GM19043 (cell line): ENCODE results near the gene EPAS1.

Experiments
- ATAC-seq: cut with Tn5 transposase; IDR thresholded peaks from one replicate; pipeline ENCODE4 v1.9.1; 2021; ENCODE audit warnings: low read depth; ENCODE audit not compliant: unreplicated experiment

EPAS1 gene

DNA sequence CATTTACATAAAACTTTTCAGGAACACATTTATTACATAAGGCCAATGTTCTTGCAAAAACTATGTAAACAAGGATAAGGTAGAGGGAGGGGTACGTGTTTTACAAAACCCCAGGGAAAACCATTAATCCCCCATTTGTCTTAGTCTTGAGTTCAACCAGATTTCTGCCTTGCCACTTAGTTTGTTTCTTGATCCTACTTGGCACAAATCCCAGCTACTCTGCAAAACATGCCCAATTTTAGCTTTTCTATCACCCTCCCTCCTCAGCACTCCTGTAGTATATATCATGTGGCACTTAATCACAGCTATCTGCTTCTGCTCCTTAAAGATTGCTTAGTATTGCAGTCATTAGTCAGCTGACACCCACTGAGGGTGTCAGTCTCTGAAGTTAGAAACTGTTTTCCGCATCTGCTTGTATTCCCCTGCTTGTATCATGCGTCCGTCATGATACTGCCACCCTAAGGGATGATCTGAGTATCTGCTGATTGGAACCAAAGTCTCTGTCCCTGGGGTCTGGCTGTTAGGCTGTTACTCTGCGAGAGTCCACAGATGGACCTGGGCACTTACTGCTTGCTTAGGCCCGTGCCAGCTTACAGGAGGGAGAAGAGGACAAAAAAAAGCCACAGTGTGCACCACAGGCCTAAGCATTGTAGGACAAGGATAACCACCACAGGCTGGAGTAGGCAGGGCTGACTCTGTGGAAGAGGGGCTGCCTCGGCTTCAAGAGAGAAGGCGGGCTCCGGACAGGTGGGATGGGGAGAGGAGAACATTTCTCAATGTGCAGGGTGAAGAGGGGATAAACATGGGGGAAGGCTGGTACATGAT, 82.2 kb downstream of the EPAS1 start:
- ATAC-seq, result no peak

DNA sequence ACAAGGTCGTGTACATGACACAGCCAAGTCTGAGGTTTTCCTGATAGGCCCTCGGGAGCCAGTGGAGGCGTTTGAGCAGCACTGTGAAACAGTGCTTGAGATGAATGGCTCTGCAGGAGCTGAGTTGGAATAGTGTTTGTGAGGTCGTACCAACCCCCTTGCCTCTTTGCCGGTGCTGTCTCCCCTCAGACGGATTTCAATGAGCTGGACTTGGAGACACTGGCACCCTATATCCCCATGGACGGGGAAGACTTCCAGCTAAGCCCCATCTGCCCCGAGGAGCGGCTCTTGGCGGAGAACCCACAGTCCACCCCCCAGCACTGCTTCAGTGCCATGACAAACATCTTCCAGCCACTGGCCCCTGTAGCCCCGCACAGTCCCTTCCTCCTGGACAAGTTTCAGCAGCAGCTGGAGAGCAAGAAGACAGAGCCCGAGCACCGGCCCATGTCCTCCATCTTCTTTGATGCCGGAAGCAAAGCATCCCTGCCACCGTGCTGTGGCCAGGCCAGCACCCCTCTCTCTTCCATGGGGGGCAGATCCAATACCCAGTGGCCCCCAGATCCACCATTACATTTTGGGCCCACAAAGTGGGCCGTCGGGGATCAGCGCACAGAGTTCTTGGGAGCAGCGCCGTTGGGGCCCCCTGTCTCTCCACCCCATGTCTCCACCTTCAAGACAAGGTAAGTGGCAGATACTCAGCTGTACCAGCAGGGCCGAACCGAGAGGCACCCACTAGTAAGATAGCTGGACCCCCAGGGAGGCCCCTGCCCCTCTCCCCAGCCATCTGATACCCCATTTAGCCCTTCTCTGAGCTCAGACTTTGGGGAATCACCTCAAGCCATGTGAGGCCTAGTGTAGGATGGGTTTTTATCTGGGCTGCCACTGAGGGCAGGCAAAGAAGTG, 83.1 kb downstream of the EPAS1 start:
- ATAC-seq, result no peak

- no peak for ATAC-seq
These were observed 84.1 kb downstream of the EPAS1 start for GRCh38 chr2:46381263-46381849.

- ATAC-seq, result no peak
These were observed 84.7 kb downstream of the EPAS1 start for GRCh38 chr2:46381871-46382270.

DNA sequence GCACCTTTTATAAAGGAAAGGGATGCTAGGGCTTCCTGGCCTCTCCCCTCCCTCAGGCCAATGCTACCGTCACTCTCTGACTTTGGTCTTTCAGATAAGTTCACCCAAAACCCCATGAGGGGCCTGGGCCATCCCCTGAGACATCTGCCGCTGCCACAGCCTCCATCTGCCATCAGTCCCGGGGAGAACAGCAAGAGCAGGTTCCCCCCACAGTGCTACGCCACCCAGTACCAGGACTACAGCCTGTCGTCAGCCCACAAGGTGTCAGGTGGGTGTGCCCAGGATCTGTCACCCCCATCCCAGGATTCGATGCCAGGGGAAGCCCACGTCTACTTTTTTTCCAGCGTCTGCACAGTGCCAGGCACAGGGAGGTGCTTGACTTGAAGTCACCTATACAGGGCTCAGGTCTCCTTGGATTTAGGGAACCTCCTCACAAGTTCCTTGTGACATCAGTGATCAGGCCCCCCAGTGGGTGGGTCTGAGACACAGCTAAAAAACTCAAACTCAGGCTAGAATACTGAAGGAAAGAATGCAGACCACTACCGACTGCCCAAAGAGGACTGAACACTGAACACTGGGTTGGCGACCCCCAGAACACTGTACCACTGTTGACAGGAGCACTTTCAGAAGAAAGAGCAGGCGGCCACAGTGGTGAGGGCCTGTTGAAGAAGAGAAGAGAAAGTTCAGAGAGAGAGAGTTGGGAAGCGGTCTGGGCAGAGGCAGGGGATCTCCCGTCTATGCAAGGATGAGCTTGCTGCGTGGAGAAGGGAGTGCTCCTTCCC, 85.3 kb downstream of the EPAS1 start:
- ATAC-seq, result no peak

DNA sequence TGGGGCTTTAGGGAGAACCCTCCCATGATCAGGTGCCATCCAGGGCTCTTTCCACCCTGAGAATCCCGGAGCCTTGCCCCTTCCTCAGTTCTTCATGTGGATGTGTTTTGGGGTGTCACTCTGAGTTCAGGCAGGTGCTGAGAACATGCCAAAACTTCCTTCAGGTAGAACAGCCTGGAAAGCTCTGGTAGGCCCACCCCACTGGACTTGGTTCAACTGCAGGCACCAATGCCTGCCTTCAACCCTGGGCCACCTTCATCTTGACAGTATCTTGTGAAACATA, 85.8 kb downstream of the EPAS1 start:
- ATAC-seq, result no peak

GRCh38 chr2:46383784-46384456, 86.7 kb downstream of the EPAS1 start:
- ATAC-seq, result no peak

GRCh38 chr2:46384457-46384815, 87.2 kb downstream of the EPAS1 start:
- ATAC-seq, result no peak

DNA sequence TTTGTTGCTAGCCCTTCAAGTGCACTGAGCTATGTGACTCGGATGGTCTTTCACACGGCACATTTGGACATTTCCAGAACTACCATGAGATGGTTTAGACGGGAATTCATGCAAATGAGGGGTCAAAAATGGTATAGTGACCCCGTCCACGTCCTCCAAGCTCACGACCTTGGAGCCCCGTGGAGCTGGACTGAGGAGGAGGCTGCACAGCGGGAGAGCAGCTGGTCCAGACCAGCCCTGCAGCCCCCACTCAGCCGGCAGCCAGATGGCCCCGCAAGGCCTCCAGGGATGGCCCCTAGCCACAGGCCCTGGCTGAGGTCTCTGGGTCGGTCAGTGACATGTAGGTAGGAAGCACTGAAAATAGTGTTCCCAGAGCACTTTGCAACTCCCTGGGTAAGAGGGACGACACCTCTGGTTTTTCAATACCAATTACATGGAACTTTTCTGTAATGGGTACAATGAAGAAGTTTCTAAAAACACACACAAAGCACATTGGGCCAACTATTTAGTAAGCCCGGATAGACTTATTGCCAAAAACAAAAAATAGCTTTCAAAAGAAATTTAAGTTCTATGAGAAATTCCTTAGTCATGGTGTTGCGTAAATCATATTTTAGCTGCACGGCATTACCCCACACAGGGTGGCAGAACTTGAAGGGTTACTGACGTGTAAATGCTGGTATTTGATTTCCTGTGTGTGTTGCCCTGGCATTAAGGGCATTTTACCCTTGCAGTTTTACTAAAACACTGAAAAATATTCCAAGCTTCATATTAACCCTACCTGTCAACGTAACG, 88.8 kb downstream of the EPAS1 start:
- ATAC-seq, result no peak

DNA sequence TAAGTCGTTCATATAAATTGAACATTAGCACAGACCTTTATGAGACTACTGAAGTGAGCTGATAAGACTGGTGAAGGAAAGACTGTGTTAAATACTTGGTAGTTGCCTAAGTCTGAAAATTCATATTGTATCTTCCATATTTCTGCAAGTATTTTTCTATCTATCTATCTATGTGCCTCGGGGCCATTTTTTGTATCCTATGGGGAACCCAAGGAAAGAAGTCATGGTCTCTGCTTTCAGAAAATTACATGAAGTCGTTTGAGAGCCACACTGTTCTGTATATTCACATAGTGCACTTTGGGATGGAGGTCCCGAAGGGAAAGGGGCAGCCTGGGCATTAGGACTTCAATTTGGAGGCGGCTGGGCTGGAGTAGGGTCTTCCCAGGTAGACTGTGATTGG, 89.6 kb downstream of the EPAS1 start:
- no peak for ATAC-seq

GRCh38 chr2:46387292-46387691, 90.1 kb downstream of the EPAS1 start:
- no peak for ATAC-seq

- no peak for ATAC-seq
These were observed 90.8 kb downstream of the EPAS1 start for GRCh38 chr2:46387886-46388515.

GRCh38 chr2:46388881-46389280, 91.7 kb downstream of the EPAS1 start:
- ATAC-seq, result no peak

DNA sequence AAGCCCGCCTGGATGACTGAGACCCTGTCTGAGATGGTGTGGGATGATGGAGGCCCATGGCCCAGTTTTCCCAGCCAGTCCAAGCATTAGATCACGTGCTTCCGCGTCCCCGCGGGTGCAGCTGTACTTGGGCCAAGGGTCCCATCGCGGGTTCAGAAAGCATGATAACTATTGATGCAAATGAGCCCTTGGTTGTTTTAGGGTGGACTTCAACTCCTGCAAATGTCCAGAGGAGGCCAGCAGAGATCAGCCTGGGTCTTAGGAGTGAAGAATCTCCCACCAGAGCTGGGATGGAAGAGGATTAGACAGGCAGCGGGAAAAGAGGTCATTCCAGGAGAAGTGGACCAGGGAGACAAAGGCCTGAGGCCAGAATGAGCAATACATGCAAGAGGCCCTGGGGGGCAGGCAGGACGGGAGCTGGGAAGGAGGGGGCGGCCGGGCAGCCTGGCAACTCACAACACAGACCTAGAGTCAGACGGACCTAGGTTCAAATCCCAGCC, 92.3 kb downstream of the EPAS1 start:
- ATAC-seq, result no peak

GRCh38 chr2:46390036-46390435, 92.8 kb downstream of the EPAS1 start:
- ATAC-seq, result no peak

DNA sequence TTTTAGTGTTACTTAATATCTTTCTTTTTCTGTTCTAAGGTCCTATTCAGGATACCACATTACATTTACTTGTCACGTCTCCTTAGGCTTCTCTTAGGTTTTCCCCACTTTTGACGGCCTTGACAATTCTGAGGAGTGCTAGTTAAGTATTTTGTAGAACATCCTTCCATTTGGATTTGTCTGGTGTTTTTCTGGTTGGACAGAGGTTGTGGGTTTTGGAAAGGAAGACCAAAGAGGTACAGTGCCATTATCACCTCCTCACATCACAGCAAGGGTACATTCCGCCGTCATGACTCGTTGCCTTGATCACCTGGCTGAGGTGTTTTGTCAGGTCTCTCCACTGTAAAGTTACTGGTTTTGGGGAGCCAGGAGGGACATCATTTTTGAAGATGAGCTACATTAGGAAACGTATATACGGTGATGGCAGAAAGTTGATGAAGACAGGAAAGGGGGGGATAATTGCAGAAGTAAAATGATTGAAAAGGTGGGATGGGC, 93.7 kb downstream of the EPAS1 start:
- ATAC-seq, result no peak

DNA sequence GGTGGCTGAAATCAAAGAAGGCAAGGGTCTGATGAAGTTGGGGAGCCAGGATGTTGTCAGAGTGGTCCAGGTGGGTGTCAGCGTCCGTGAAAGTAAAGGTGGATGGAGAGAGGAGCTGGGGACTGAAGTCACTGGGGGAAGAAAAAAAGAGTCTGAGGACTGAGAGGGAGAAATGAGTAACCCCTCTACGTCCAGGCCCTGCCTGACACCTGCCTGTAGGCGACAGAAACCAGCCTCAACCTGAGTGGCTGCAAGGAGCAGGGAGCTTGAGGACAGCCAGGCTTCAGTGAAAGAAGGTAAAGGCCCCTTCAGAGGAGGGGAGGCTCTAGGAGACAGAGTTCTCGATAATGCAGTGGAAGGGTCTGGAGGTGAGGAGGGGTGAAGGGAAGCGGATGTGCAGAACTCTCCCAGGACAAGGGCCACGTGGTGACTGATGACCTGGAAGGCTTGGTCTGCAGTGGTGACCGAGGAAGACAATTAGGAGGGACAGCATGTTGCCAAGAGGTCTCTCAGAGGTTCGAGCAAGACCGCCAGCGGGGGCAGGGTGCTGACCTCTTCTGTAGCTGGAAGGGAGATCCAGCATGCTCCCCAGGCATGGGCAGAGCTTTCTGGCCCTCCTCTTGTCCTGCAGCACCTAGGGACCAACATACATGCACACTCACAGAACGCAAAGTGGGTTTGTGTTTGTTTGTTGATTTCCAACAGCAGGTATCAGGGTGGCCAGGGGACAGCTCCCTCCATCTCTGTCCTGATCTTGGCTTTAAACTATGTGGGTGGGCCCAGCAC, 95.5 kb downstream of the EPAS1 start:
- no peak for ATAC-seq

- ATAC-seq, result no peak
These were observed 96.2 kb downstream of the EPAS1 start for GRCh38 chr2:46393347-46393820.
